Endothelial cell of hepatic sinusoid (primary cell): ENCODE data around the gene PLXNC1.

Source experiments
- in situ Hi-C: cut with HindIII; loops from 2 replicates; pipeline ENCODE4 v1.10.0; 2017; ENCODE audit warnings: low sequenced_read_pairs

Gene PLXNC1

DNA sequence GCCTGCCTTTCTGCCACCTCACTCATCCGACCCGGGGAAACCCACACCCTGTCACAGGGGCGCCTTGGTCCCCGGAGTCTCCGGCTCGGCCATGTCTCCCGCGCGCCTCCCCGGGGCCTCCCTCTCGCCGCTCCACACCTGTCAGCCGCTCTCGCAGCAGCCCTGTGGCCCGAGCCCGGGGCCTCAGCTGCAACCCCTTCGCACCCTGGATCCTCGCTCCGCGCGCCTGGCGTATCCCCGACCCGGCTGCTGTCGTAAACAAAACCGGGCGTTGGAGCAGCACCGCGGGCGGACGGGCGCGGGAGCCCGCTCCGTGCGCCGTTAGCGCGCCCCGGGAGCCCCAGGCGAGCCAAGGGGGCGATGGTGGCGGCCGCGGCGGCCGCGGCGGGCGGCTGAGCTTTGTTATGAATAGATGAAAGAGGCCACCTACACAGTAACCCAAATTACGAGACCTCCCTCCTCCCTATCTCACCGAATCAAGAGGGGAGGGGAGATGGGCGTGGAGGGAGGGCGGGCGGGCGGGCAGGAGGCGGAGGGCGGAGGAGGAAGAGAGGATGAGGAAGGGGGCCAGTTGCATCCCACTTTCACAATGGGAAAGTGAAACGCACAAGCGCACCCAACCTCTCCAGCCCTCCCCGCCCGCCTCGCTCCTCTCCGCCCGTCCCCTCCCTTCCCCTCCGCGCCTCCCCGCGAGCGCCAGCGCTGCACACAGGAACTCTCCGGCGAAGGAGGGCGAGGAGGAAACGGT lies at the start of gene PLXNC1:
TSS of gene PLXNC1 (plus strand) at position 587 of the 748 bp plus-strand sequence. CDS start 395 bp downstream, outside the sequence.
- in situ Hi-C loops, result loop anchor here (10.0 kb wide), 1 partner anchor 97 kb away; no protein-coding TSS in a partner anchor

DNA sequence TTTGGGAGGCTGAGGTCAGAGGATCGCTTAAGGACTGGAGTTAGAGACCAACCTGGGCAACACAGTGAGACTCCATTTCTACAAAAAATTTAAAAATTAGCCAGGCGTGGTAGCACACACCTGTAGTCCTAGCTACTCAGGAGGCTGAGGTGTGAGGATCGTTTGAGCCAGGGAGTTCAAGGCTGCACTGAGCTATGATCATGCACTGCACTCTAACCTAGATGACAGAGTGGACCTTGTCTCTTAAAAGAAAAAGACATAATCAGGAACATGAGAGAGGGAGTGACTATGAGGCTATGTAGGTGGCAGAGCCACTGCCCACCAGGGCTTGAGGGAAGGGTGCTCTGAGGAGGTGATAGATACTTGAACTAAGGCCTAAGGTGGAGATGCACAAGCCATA lies 49.2 kb upstream of the PLXNC1 start:
- in situ Hi-C loops, result no loop called here

DNA sequence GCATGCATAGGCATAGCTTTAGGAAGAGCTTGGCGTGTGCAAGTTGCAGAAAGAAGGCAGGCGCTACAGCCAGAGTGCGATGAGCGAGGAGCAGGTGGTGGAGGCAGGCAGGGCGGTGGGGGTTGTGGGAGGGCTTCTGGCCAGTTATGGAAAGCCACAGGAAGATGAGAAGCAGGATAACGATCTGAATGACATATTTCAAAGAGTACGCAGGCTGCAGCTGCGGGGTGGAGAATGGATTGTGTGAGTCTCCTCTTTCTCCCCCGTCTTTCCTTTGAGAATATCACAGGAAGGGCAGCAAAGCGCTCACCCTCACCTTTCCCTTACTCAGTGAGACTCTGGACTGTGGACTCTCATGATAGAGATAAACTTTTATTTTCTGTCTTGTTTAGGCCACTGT lies 48.7 kb upstream of the PLXNC1 start:
- in situ Hi-C loops, result loop anchor here (5.0 to 25.0 kb wide), 3 partner anchors 332 to 1112 kb away; no protein-coding TSS in a partner anchor

DNA sequence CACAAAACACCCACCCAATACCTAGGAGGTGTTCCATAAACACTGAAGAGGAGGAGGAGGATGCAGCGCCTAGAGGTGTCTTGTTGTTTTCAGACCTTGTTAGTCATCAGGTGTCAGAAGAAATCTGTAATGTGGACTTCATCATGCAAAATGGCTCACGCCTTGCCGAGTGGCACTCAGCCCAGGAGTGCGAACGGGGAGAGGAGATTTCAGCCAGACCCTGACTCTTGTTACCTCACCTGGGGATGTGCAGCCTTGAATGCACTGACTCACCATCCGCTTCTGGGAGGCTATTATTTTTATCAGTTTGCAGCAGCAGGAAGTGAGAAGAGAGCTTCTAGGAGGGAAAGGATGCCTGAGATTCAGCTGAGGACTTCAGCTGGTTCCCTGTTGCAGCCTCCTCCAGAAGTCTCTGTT lies 48.2 kb upstream of the PLXNC1 start:
- in situ Hi-C loops, result loop anchor here (5.0 to 25.0 kb wide), 3 partner anchors 333 to 1113 kb away; no protein-coding TSS in a partner anchor

- in situ Hi-C loops, result loop anchor here (5.0 to 25.0 kb wide), 3 partner anchors 334 to 1114 kb away; no protein-coding TSS in a partner anchor
Measured at GRCh38 chr12:94100990-94101737, 47.2 kb upstream of the PLXNC1 start.

DNA sequence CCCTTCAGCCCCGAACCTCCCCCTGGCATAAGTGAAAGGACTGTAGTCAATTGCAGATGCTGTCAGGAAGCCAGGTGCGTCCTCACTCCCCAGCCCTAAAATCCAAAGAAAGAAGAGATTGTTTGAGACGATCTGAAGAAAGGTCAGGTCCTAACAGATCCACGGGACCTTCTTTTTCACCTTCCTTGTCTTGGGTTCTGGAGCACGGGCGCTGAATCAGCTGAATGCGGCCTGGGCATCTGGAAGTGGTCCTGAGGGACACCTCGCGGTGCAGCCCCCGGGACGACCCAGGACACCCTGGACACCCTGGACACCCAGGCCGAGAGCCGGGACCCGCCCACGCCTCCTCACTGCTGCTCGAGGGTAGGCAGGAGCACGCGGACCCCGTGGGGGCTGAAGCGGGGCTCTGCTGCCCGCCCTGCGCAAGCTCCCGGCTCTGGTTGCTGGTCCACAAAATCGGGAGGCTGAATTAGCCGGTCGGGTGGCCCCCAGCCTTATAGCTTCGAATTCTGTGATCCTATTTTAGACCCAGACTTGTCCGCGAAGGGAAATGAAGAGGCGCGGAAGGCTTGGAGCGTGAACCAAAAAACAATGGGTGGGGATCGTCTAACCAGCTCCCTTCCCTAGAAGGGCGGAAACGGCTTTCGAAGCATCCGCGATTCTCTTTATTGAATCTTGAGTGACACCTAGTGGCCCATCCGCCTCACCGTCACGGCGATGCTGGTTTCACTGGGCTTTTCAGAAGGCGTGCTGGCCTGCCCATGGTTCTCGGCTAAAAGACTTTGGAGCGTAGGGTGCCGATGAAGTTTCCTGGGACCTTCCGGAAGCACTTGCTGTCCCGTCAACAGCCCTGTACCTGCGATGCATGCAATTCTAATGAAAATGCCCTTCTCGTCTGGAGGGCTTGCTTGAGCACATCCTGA lies 46.4 kb upstream of the PLXNC1 start:
- in situ Hi-C loops, result loop anchor here (5.0 to 25.0 kb wide), 3 partner anchors 335 to 1115 kb away; no protein-coding TSS in a partner anchor

- in situ Hi-C loops, result loop anchor here (5.0 to 25.0 kb wide), 3 partner anchors 337 to 1117 kb away; no protein-coding TSS in a partner anchor
Measured at GRCh38 chr12:94103986-94104385, 44.4 kb upstream of the PLXNC1 start.

- in situ Hi-C loops, result loop anchor here (25.0 kb wide), 2 partner anchors 596 to 1121 kb away; no protein-coding TSS in a partner anchor
Measured at GRCh38 chr12:94107910-94108309, 40.5 kb upstream of the PLXNC1 start.

GRCh38 chr12:94109160-94109559 lies 39.2 kb upstream of the PLXNC1 start:
- in situ Hi-C loops, result loop anchor here (25.0 kb wide), 2 partner anchors 597 to 1122 kb away; no protein-coding TSS in a partner anchor

DNA sequence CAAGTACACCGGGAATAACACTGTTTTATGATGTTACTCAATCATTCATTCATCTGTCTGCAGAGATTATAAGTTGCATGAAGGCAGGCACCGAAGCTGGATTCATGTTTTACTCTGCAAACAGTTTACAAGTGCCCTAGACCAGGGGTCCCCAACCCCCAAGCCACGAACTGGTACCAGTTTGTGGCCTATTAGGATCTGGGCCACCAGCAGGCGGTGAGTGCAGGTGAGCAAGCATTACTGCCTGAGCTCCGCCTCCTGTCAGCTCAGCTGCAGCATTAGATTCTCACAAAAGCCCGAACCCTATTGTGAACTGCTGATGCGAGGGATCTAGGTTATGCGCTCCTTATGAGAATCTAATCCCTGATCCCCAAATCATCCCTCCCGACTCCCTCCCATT lies 38.1 kb upstream of the PLXNC1 start:
- in situ Hi-C loops, result loop anchor here (25.0 kb wide), 2 partner anchors 598 to 1123 kb away; no protein-coding TSS in a partner anchor

DNA sequence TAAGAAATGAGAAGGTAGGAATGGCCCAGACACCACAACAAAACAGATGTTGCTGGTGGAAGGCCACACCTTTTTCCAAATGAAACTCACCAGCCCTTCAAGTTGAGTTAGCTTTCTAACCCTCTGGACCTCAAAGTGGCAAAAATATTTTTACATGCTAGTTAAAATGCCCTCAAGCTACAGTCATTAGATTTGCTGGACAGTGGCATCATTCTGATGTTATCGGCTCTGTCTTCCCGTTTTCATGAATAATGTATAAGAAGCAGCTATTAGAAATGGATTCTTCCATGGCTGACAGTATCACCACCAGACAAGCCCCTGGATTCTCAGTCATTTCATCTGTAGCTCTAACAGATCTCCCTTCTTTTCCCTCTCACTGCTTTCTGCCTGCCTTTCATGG lies 37.1 kb upstream of the PLXNC1 start:
- in situ Hi-C loops, result loop anchor here (25.0 kb wide), 2 partner anchors 599 to 1124 kb away; no protein-coding TSS in a partner anchor

DNA sequence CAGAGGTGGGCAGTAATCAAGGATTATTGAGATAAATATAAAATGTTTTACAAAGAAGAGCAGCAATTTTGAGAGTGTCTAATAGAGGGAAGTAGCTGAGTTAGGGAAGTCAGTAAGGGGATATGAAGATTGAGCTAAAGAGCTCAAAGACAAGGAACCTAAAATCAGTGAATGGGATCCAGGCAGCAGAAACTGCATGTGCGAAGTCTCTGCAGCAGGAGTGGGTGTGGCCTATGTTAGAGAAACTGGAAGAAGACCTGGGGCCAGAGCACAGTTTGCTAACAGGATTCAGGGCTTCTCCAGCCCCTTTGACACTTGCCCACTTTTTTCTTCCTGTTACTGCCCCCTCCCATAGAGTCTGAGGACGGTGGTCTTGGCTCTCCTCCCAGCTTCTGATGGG lies 36.3 kb upstream of the PLXNC1 start:
- in situ Hi-C loops, result loop anchor here (25.0 kb wide), 2 partner anchors 600 to 1125 kb away; no protein-coding TSS in a partner anchor

- in situ Hi-C loops, result loop anchor here (25.0 kb wide), 2 partner anchors 602 to 1127 kb away; no protein-coding TSS in a partner anchor
Measured at GRCh38 chr12:94114166-94114565, 34.2 kb upstream of the PLXNC1 start.

DNA sequence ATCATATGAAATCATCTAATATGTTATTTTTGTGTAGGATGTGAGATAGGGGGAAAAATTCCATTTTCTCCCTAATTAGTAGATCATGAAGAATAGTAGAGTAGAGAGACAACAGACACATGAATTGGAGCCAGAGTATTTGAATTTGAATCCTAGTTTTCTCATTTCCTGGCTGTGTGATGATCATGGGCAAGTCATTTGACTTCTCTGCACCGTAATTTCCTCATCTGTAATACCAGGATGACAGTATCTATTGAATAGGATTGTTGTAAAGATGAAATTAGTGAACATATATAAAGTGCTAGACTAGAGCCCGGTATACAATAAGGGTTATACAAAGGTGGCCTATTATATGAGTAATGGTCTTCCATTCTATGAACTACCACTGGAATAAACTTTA lies 32.2 kb upstream of the PLXNC1 start:
- in situ Hi-C loops, result loop anchor here (25.0 kb wide), 2 partner anchors 604 to 1129 kb away; no protein-coding TSS in a partner anchor

DNA sequence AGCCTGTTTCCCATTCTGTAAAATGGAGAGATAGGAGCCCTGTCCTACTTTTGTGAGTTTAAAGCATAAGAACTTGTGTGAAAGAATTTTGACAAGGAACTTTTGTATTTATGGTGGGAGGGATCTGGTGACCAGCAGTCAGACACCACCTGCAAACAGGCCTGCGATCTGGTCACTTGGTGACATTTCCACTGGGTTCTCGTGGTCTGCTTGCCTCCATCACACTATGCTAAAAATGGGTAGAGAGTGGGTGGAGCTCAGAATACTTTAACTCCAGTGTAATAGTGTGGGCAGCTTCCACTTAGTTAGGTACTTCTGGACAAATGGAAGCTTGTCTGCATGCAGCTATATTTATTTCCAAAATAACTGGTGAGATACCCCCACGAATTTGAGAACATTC lies 26.5 kb upstream of the PLXNC1 start:
- in situ Hi-C loops, result loop anchor here (5.0 to 25.0 kb wide), 3 partner anchors 390 to 1135 kb away; no protein-coding TSS in a partner anchor

GRCh38 chr12:94122591-94122990 lies 25.8 kb upstream of the PLXNC1 start:
- in situ Hi-C loops, result loop anchor here (5.0 to 25.0 kb wide), 3 partner anchors 390 to 1135 kb away; no protein-coding TSS in a partner anchor

DNA sequence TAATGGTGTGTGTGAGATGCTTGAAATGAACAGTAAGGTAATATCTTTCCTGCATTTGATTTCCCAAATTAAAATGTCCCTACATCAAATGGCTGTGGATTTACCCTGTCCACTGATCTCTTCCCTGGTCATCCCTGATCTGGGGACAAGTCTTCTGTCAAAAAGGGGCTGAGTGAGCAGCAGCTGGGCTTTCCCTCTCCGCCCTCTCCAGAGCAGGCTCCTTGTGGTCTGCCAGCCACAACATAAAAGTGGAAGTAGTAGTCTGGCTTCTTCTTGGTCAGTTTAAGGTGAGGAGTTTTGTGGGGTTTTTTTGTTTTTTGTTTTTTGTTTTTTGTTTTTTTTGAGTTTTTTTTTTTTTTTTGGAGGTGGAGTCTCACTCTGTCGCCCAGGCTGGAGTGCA lies 25.2 kb upstream of the PLXNC1 start:
- in situ Hi-C loops, result loop anchor here (5.0 to 25.0 kb wide), 3 partner anchors 389 to 1136 kb away; no protein-coding TSS in a partner anchor

DNA sequence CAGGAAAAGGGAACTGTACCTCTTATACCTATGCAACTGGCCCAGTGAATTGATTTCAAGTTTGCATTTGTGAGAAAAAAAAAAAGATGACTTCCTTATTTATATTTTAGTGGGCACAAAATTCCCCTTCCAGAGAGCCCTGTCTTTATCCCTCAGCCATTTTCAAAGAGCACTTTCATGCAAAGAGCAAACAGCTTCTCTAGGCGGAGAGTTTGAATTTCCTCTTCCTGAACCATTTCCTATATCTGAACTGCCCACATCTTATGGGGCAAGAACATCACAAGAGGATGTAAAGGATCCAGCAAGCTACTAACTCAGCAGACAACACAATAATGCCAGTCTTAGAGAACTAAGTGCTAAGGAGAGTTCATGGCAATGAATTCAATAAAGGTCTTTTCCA lies 22.3 kb upstream of the PLXNC1 start:
- in situ Hi-C loops, result no loop called here

DNA sequence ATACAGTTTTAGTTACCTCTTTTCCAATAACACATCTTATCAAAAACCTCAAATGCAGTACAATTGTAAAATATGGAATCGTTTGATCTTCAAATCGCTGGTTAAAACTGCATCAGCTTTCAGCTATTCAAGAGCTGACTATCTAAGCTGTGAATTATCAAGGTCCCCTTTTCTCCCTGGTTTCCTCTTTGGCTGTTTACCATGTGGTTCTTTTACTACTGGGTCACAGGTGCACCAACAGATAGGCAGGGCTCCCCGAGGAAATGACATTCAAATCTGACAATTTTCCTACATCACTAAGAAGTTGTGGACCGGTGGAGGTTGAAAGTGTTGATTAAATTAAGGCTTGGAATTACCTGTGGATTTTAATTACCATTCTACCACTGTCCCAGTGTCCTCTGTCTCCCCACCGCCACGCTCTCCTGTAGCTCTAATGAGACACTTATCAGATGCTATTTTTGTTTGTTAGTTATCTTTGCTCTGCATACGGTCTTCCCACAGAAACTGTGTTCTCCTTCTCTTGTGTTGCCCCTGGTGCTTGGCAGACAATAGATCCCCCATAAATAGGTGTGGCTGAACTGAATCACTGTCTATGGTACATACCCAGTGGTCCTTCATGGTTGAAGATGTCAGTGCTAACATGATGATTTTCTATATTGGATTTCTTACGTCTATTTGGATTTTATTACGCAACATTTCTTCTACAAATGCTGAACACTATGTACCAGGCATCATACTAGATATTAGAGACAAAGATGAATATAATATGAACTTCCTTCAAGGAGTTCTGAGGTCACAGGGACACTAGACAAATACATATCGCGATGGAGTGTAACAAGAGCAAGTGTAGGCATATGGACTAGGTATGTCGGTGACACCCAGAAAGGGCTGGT lies 20.9 kb upstream of the PLXNC1 start:
- in situ Hi-C loops, result no loop called here
